Natural killer cell (primary cell): ENCODE results near the gene NNMT. TPM values are rescaled to one million over a fixed set of nuclear protein-coding genes. Genes with fewer than 3 reads are reported as not detected.

Source experiments
- ATAC-seq, 3 donors: fragments of 150-1000 bp in 2 of 3; fragments of 200-7000 bp in 1 of 3; cut with Tn5 transposase; 1 replicate in 1 of 3; 2 replicates in 2 of 3; pipeline ENCODE4 v1.10.0; 2021; ENCODE audit warnings: mild to moderate bottlenecking in 2 of 3, moderate library complexity in 2 of 3
- DNase-seq, 2 donors: peaks; one replicate each; pipeline versions ENCODE4 v3.0.0 to v3.0.0-alpha.2; 2013 to 2021; ENCODE audit warnings: mixed read lengths in 1 of 2
- H3K27ac ChIP-seq: one replicate; pipeline ENCODE4 v1.5.1; 2013; ENCODE audit warnings: mild to moderate bottlenecking, low read length
- H3K27me3 ChIP-seq: one replicate; pipeline ENCODE4 v1.6.1; 2013; ENCODE audit warnings: low read length; ENCODE audit not compliant: control insufficient read depth, insufficient read depth
- H3K36me3 ChIP-seq: one replicate; pipeline ENCODE4 v1.6.1; 2013; ENCODE audit warnings: low read length; ENCODE audit not compliant: control insufficient read depth, insufficient read depth
- H3K4me1 ChIP-seq: one replicate; pipeline ENCODE4 v1.6.1; 2013; ENCODE audit warnings: low read length; ENCODE audit not compliant: control insufficient read depth, insufficient read depth
- H3K4me3 ChIP-seq: one replicate; pipeline ENCODE4 v1.5.1; 2013; ENCODE audit warnings: low read length
- H3K9me3 ChIP-seq: one replicate; pipeline ENCODE4 v1.6.1; 2013; ENCODE audit warnings: low read length; ENCODE audit not compliant: control insufficient read depth, insufficient read depth
- H3K27ac Mint-ChIP-seq, 2 donors: one replicate each; pipeline ENCODE4 v1.8.0; 2022; ENCODE audit warnings: mild to moderate bottlenecking in 2 of 2, mixed read lengths in 2 of 2, moderate library complexity in 1 of 2
- H3K27me3 Mint-ChIP-seq, 2 donors: one replicate each; pipeline ENCODE4 v1.8.0; 2022; ENCODE audit warnings: low read depth in 2 of 2, mixed read lengths in 2 of 2
- H3K36me3 Mint-ChIP-seq: one replicate; pipeline ENCODE4 v1.8.0; 2022; ENCODE audit warnings: mixed read lengths
- H3K4me1 Mint-ChIP-seq, 2 donors: one replicate each; pipeline ENCODE4 v1.8.0; 2022; ENCODE audit warnings: mixed read lengths in 2 of 2
- H3K4me3 Mint-ChIP-seq: one replicate; pipeline ENCODE4 v1.8.0; 2022; ENCODE audit warnings: mild to moderate bottlenecking, moderate library complexity, mixed read lengths
- H3K9me3 Mint-ChIP-seq, 2 donors: one replicate each; pipeline ENCODE4 v1.8.0; 2022; ENCODE audit warnings: mixed read lengths in 2 of 2
- WGBS: methylation state at CpG from one replicate; pipeline ENCODE4 v1.1.7; 2013; ENCODE audit warnings: missing lambda C conversion rate; ENCODE audit not compliant: insufficient coverage; 5-methylcytosine and 5-hydroxymethylcytosine counted together
- intact Hi-C: fragments of 100-400 bp; cut with micrococcal nuclease; formaldehyde crosslinking; loops from one replicate; pipeline ENCODE4 v1.14.2; 2022
- total RNA-seq, 4 donors: library from RNA; stranded (reverse); fragments of 120-200 nt in 1 of 4; gene quantifications; one replicate each; pipeline versions ENCODE4 v1.2.3 to v1.2.4, GENCODE V29; 2013 to 2022
- TF ChIP-seq, protein P1 (sequence below): fragments of 200-600 bp; IDR thresholded peaks from one replicate; pipeline ENCODE4 v1.8.0; 2022; ENCODE audit warnings: antibody characterized with exemption

Gene NNMT
- total RNA-seq, 3 donors from 2014 or later (not counting 1 experiment from before 2014, with no cell fraction given): 1.8 to 2.4 (median 2.0) TPM

DNA sequence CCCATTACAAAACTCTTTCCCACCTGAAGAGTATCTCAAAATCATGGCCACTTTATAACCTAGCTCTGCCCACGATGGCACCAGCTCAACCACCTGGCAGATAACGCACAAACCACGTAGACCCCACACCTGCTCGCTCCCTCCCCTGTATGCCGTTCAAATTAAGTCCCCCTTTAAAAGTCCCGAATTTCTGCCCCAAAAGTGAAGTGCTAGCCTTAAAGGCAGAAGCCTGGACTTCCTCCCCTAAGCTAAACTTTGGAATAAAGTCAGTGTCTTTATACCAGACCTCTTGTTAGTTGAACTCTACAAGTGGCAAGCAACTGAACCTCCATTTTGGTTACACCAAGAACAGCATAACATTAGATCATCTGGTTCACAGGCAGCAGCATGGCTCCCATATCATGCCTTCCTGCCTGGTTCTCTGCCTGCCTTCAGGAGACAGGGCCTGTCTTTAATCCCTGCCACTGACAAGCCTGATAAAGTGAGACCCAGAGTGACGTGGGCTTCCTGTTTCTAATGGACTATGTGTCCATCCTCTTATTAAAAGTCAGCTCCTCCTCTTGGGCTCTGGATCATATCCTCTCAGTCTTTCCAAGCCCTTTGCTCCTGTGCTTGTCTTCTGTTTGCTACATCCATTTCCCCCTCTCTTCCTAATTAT, 32.6 kb upstream of the NNMT start:
- intact Hi-C loops: no loop called here
- 70% methylated on average over 7 of the region's 7 CpGs for WGBS
- Mint-ChIP-seq H3K4me1 (peaks cover 6% of the 10 kb centered on the region in 2 donors), H3K4me3 (no peak overlapping the region), H3K27me3 (no peaks in the 10 kb centered on the region), H3K9me3 (no peaks in the 10 kb centered on the region), H3K36me3 (no peaks in the 10 kb centered on the region), H3K27ac (no peak overlapping the region)
- TF ChIP-seq, protein P1, sequence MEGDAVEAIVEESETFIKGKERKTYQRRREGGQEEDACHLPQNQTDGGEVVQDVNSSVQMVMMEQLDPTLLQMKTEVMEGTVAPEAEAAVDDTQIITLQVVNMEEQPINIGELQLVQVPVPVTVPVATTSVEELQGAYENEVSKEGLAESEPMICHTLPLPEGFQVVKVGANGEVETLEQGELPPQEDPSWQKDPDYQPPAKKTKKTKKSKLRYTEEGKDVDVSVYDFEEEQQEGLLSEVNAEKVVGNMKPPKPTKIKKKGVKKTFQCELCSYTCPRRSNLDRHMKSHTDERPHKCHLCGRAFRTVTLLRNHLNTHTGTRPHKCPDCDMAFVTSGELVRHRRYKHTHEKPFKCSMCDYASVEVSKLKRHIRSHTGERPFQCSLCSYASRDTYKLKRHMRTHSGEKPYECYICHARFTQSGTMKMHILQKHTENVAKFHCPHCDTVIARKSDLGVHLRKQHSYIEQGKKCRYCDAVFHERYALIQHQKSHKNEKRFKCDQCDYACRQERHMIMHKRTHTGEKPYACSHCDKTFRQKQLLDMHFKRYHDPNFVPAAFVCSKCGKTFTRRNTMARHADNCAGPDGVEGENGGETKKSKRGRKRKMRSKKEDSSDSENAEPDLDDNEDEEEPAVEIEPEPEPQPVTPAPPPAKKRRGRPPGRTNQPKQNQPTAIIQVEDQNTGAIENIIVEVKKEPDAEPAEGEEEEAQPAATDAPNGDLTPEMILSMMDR: no peak
- peaks cover 24% of the 10 kb centered on the region for H3K4me1 ChIP-seq
- H3K27me3 ChIP-seq: no peaks in the 10 kb centered on the region
- no peak overlapping the region for H3K4me3 ChIP-seq
- ATAC-seq (no peak), DNase-seq (no peak)
- no peaks in the 10 kb centered on the region for H3K9me3 ChIP-seq
- H3K27ac ChIP-seq: no peak overlapping the region
- H3K36me3 ChIP-seq: no peaks in the 10 kb centered on the region

DNA sequence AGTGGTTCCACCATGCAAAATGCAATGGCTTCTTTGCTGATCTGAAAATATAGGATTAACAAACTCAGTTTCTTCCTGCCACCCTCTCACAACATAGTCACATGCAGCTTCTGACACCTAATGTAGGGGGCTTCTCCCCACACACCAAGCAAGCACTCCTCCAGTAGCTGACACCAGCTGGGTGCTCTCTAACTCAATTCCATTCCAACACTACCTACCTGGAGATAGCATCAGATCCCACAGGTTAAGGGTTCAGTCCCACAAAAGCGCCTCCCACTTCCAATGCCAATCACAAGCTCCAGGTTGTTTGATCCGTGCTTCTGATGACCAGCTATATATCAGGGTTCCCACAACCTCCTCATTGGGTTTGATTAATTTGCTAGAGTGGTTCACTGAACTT, 31.8 kb upstream of the NNMT start:
- ATAC-seq (no peak), DNase-seq (no peak)
- no peaks in the 10 kb centered on the region for H3K9me3 ChIP-seq
- Mint-ChIP-seq H3K4me1 (no peaks in the 10 kb centered on the region), H3K9me3 (no peaks in the 10 kb centered on the region), H3K27ac (no peak overlapping the region), H3K27me3 (no peaks in the 10 kb centered on the region), H3K36me3 (no peaks in the 10 kb centered on the region), H3K4me3 (no peak overlapping the region)
- no peaks in the 10 kb centered on the region for H3K36me3 ChIP-seq
- 76% methylated on average over 2 of the region's 2 CpGs for WGBS
- no peak overlapping the region for H3K27ac ChIP-seq
- TF ChIP-seq, protein P1: no peak
- no peaks in the 10 kb centered on the region for H3K27me3 ChIP-seq
- H3K4me1 ChIP-seq: peaks cover 17% of the 10 kb centered on the region
- intact Hi-C loops: no loop called here
- no peak overlapping the region for H3K4me3 ChIP-seq

DNA sequence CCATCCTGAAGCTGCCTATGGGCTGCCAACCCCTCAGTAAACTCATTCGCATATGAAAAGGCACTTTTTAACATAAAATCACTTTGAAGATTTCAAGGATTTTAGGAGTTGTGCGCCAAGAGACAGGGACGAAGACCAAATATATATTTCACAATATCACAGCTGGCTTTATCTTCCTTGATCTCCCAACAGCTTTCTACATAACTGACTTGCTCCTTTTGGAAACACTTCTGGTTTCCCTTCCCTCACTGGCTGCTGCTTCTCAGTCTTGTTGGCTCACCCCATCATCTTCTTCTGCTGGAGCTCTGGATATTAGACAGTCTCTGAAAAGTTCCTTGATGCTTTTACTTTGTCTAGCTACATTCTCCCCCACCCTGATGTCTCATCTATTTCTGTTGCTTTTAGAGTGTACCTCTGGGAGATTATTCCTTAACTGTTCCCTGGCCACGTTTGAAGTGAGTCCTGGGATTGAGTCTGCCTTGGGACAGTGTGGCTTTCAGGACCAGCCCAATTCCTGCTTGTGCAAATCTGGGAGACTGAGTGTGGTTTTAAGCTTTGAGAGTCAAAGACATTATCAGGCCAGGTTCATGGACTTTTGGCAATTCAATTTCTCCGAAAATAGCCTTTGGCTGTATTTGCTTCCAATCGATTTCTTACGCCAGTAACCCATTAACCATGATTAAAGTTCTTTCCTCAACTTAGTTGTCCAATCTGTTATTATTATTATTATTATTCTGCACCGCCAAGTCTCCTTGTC, 30.9 kb upstream of the NNMT start:
- DNase-seq: no peak
- Mint-ChIP-seq H3K27me3 (no peaks in the 10 kb centered on the region), H3K9me3 (no peaks in the 10 kb centered on the region), H3K4me1 (no peaks in the 10 kb centered on the region), H3K4me3 (no peak overlapping the region), H3K27ac (no peak overlapping the region), H3K36me3 (no peaks in the 10 kb centered on the region)
- no peak for ATAC-seq
- 79% methylated on average over 7 of the region's 8 CpGs for WGBS
- Histone ChIP-seq H3K9me3 (no peaks in the 10 kb centered on the region), H3K27me3 (no peaks in the 10 kb centered on the region), H3K27ac (no peak overlapping the region), H3K4me3 (no peak overlapping the region), H3K36me3 (no peaks in the 10 kb centered on the region), H3K4me1 (peaks cover 8% of the 10 kb centered on the region)
- TF ChIP-seq, protein P1: no peak
- intact Hi-C loops: no loop called here
